Fibroblast of skin of back (primary cell): Measurements from ENCODE around the gene QRICH1.

Source experiments
- DNase-seq: peaks from one replicate; pipeline ENCODE4 v3.0.0-alpha.2; 2013

The QRICH1 gene

GRCh38 chr3:48993834-48994233 is 100.0 kb downstream of the QRICH1 start:
- DNase-seq, result no peak

DNA sequence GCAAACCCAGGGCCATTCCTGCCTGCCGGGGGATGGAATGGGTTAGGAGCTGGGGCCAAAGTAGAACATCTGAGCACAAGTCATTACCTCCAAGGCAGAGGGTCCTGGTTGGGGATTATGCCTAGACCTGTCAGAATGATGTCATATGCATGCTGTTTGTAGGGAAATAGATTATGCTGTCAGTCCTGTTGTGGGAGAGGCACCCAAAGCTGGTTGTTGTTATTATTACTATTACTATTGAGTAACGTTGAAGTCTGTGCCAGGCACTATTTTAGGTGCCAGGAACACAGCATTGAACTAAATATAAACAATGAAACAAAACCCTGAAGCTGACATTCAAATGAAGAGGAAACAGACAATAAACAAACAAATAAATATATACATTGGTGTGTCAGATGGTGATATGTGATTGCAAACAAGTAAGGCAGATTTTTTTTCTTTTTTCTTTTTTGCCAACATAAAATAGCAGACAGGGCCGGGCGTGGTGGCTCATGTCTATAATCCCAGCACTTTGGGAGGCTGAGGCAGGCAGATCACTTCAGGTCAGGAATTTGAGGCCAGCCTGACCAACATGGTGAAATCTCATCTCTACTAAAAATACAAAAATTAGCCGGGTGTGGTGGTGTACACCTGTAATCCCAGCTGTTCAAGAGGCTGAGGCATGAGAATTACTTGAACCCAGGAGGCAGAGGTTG is 101.9 kb downstream of the QRICH1 start:
- DNase-seq, result no peak

- peak; percentile 18 for DNase-seq
These were observed 103.0 kb downstream of the QRICH1 start for GRCh38 chr3:48990636-48991469.

- peak; percentile 93 for DNase-seq
These were observed 103.9 kb downstream of the QRICH1 start, which contains the start of gene P4HTM for GRCh38 chr3:48989796-48990635. Gene P4HTM (plus strand): TSS chr3:48990241. CDS start chr3:48990257, 16 bp downstream.

- no peak for DNase-seq
These were observed 104.6 kb downstream of the QRICH1 start for GRCh38 chr3:48989126-48989795.

DNA sequence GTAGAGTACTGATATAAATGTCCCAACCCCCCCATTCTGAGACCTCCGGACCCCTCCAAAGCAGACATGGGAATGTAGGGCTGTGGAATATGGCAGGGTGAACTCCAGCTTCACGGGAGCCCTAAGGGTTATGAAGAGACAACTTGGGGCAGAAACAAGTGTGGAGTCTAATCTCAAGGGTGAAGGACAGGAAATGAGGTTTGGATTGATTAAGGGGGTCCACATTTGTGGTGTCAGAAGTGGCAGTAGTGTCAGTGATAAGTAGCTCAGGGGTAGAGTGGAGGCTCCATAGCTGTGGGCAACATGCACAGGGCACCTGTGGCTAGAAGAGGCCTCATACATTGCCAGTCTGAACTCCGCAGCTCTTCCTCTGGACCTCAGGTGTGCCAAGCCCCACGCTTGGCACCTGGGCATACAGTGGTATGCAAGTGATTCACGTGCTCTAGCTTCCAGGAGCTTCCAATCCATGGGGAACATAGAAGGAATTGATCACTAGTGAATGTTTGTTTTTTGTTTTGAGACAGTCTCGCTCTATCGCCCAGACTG is 108.0 kb downstream of the QRICH1 start:
- DNase-seq, result no peak

GRCh38 chr3:48984663-48985062 is 109.2 kb downstream of the QRICH1 start:
- no peak for DNase-seq

DNA sequence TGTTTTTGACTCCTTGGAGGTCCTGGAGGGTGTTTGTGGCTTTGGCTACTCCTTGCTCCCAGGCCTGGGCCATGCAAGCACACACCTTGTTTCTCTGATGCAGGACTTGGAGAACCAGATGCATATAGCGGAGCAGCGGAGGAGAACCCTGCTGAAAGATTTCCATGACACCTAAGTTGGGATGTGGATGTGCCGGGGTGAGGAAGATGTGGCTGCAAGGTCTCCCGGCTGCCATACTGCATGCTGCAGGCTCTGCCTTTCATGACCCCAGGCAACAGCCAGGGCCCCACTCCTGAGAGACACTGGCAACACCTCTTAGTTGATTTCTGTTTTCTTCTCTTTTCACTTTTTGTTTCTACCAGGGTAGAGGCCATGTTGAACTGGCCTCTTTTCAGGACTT is 110.8 kb downstream of the QRICH1 start:
- no peak for DNase-seq

- no peak for DNase-seq
These were observed 111.2 kb downstream of the QRICH1 start for GRCh38 chr3:48982686-48983085.

- DNase-seq, result no peak
These were observed 111.9 kb downstream of the QRICH1 start for GRCh38 chr3:48982016-48982415.

DNA sequence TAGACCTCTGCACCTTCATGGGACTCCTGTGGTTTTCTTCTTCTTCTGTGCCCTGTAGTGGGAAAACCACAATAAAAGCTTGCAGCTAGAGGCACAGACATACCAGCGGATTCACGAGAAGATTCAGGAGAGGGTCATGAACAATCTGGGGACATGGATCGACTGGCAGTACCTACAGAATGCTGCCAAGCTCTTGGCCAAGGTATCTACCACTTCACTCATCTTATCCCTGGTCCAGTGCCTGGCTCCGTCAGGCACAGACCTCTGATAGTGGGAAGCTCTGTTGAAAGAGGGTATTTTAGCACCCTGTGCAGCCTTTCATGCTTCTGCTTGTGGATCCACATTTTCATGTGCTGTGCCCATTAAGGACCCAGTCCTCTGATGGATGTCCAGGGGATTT is 113.6 kb downstream of the QRICH1 start:
- DNase-seq, result no peak
